HG03060 (cell line): ENCODE measurements around the gene ADAM12.
A peak's percentile ranks its signal among the peaks of the same experiment; 100 is the strongest.

Experiments
- ATAC-seq: cut with Tn5 transposase; IDR thresholded peaks from one replicate; pipeline ENCODE4 v1.9.1; 2021; ENCODE audit warnings: low read depth, moderate number of reproducible peaks; ENCODE audit not compliant: unreplicated experiment

The ADAM12 gene

DNA sequence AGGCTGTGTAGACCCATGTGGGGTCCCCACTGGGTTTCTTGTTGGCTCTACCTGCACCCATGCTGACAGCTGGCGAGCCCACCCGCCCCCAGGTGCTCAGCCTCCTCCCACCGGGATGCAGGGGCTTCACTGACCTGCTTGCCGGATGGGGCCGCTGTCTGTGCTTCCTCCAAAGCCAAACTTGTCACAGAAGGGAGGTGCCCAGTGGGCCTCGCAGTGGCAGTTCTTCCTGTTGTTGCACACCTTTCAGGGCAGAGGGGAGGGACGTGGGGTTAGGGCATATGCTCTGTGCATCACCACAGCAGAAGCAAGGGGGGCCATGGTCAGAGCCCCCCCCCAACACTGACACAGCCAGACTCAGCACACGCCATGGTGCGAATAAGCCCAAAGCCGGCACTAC is 345.4 kb downstream of the ADAM12 start:
- ATAC-seq = no peak

DNA sequence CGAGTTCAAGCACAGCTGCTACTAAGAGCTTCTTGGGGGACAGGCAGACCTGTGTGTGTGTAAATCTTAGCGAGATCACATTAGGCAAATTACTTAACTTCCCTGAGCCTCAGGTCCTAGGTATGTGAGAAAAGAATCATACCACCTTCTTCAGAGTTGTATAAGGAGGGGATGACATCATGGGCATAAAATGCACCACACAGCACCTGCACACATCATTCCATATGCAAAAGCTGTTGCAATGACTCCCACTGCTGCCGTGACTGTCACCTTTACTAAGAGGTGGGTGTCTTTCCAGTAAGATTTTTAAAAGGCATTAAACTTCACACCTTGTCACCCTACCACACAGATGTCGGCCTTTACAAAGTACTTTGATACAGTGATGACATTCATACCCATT is 345.9 kb downstream of the ADAM12 start:
- no peak for ATAC-seq

DNA sequence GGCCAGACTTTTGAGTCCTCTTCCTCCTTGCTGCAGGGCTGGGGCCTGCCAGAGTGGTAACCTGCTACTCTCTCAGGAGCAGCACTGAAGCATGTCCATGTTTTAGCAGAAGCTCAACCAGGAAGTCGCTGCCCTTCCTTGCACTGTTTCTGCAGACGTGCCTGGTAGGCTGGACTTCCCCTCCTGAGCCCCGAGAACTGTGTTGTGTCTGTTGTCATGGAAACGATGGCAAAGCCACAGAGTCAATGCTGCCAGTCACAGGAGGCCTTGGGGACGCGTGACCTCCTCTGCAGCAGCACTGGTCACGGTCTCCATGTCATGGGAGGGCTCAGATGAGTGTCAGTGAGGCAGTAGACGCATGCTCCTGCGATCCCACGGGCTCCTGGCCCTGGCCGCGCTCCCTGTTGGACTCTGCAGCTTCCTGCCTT is 346.5 kb downstream of the ADAM12 start:
- ATAC-seq = peak; percentile 99

DNA sequence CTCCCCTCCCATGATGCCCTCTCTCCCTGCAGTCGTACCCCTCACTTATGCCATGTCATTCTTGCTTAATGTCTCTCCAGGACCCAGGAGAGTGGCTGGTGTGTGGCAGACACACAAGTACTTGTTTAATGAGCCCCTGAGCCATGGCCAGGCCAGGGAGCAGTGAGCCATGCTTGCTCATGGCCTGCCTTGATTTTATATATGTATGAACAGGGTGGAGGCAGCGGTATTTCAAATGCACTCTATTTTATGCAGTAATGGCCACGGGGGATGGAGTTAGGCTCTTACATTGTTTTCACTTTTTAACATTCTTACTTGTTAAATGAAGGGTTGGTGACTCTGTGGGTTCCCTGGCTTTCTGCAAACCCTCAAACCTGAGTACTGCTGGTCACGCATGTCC is 347.2 kb downstream of the ADAM12 start:
- no peak for ATAC-seq

DNA sequence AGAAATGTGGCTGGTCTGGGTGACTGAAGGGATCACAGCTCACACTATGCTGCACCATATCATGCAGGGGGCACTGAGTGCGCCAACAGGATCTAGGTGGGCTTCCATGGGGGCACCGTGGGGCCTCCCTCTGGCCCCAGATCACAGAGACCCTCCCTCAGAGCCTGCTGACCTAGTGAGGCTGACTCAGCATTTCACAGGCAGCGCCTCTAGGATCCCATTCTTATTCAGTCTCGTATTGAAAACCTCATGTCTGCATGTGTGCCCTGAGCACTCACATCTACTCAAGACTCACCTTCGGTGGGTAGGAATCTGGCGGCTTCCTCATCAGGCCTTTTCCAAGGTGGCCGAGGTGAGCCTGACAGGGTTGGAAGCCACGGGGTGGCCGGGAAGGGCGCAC is 350.3 kb downstream of the ADAM12 start:
- ATAC-seq = no peak

DNA sequence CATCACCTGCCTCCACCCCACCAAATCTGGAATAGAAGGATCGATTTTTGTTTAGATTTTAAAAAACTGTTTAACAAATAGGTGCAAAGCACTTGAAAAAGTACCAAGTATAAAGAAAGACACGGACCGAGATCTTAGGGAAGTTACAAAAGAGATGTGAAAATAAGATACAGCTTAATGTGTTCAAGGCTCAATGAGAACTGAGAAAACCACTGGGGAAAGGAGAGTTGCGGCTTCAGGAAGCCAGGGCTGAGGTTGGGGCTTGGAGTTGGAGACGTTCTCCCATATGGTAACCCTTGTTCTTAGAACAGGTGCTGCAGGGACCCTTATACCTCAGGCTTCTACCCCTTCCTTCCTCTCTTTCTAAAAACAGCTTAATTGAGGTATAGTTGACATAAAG is 351.8 kb downstream of the ADAM12 start:
- no peak for ATAC-seq

DNA sequence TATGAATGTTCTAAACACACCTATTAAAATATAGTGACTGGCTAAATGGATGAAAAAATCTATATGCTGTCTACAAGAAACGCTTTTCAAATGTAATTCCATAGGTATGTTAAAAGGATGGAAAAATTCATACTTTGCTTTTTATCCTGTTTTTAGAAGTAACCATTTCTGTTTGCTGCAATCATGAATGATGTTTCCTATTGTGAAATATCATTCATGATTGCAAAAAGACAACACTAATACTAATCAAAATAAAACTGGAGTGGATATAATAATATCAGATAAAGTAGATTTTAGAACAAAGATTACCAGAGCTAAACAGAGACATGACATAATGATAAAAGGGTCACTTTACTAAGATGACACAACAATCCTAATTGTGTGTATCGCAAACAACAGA is 353.7 kb downstream of the ADAM12 start:
- no peak for ATAC-seq

DNA sequence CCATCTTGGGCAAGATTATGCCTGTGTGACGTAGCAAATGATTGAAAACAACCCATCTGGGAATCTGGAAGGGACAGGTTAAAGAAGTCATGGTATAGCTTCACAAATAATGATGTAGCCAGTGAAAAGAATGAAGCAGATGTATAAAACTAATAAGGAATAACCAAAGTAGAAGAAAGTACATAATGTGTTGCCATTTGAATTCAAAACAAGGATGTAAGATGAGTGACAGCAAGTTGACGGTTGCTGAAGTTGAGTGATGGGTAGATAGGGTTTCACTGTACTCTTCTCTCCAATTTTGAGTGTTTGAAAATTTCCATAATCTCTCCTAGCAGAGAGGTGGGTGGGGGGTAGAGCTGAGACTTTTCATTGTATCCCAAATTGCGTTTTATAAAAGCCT is 358.3 kb downstream of the ADAM12 start:
- ATAC-seq = no peak

DNA sequence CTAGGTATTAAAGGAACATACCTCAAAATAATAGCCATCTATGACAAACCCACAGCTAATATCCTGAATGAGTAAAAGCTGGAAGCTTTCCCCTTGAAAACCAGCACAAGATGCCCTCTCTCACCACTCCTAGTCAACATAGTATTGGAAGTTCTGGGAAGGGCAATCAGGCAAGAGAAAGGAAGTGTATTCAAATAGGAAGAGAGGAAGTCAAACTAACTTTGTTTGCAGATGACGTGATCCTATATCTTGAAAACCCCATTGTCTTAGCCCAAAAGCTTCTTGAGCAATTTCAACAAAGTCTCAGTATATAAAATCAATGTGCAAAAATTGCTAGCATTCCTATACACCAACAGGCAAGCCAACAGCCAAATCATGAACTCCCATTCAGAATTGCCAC is 360.6 kb downstream of the ADAM12 start:
- no peak for ATAC-seq

DNA sequence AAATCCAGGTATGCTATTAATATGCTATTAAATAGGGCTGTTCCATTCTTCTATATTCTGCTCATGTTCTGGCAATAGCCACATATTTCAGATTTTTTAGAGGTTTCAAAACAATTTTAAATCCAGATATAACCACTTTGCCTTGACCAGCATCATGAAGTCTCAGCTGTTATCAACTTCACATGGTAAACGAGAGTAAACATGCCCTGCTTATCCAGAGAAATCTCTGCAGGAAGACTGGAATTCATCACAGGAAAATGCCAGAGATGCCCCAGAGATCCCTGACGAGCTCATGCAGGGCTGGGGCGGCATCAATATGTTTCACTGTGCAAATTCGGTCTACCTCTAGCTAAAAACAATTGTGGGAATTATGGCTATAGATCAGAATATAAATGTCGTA is 365.4 kb downstream of the ADAM12 start:
- no peak for ATAC-seq

DNA sequence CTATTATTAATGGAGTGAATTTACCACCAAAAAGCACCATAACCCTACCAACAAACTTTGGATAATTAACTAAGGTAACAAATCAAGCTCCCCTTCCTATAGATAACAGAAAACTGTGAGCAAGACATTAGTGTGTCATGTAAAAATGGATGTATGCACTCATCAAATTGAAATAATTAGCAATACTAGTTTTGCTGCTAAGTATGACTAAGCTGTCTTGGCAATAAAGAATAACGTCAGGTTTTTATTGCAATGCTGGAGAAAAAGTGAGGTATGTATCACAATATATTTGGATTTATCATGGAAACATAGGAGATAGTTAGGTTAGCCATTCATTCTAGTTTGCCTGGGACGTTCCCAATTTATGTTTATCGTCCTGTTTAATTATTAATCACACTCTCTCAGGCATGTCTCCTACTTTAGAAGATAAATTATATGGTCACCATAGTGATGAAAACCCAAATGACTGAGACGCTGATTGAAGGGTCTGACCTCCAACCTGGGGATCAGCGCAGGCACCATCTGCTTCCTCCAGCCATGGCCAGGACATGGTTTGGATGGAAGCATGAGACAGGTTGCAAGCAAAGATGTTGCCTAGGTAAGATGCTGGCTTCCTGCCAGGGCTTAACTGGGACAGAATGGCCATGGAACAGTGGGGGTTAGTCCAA is 366.3 kb downstream of the ADAM12 start:
- no peak for ATAC-seq

DNA sequence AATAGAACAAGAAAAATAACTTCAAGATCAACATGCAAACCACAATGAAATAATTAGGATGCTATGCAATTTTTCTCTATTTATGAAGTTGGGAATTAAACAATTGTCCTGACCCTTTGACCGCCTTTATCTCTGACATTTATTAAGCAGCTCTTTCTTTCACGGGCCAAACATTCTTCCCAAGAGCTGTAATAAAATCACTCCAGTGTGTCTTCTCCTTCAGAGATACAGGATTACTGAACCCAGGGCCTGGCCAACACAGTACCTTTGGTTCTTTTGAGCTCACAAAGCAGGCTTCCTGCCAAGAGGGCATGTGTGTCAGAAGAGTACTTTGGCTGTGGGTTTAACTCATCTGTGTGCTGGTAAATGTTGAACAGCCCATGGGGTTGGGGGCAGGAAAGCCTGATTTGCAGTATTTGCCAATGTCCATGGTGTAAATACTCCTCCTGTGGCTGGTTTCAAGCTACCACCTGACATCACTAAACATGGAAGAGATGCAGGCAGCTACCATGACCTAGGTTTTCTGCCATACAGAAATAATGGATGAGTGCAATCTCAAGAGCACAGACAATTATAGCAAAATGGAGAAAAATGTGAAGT is 370.2 kb downstream of the ADAM12 start:
- no peak for ATAC-seq

DNA sequence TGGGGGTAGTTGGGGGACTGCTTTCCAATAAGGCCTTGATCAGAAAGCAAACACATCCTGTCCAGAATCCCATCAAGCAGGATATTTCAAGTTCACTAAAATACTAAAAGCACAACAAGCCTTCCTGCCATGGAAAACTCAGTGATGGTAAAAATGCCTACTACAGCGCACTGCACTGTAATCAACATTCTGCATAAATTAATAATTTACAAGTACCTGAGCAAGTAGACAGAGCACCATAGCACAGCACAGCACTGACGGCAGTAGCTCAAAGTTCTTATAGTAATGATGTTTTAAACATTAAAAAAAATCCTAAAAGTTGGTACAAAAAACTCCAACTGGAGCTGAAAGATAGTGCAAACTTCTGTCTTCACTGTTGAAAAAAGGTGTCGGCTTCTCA is 371.4 kb downstream of the ADAM12 start:
- ATAC-seq = no peak

DNA sequence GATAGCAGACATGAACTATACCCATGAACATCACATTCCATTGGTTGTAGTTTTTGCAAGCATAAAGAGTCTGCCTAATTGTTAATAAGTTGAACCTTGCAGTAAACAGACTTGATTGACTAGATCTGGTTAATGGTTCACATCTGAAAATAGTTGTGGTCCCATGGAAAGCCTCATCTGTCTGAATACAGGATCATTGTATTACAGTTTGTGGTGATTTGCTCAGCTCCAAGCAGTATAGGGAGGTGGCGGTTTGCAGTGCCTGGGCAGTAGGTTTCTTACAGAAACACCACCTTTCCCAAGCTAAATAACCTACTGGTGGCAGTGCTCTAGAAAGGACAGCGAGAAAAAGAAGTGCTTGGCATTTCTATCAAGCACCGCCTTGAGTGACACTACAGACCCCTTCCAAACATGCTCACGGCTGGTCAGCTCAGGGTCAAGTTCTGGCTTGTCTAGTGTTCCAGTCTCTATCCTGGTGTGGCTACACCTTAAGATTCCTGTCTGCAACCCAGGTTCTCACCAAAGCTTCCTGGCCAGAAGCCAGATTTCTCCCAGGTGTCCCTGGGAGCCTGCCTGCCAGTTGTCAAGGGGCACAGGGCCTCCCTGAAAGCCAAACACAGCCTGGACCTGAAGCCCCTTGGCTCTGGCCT is 372.0 kb downstream of the ADAM12 start:
- no peak for ATAC-seq

DNA sequence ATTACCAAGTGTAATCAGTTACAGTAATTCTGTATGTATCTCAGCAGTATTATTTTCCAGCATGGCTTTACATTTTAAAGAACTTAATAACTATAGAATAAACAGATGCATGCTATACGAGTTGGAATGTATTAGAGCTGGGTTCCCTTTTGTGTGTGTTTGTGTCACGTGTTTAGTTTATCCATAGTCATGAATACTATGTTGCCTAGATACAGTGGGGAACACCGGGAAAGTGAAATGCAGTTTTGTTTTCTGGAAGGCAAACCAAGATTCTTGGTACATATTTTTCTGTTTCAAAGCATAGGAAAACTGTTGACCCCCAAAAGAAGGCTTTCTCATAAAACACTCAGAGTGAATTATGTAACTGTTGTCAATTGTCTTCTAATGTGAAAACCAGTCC is 372.9 kb downstream of the ADAM12 start:
- ATAC-seq = no peak

DNA sequence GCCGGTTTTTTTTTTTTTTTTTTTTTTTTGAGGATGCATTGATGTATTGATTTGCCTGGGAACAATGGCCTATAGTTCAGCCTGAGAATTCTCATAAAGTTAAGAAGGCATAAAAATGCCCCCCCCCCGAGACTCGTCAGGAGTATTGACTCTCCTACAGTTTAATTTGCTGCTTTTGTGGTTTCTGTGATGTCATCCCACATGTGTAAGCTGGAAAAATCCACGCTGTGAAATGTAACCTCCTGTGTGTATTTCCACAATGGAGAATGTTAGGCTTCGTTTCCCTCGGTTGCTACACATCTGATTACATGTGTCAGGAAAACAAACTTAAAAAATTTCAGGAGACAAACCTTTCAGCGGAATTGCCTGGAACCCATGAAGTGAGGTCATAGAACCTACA is 374.0 kb downstream of the ADAM12 start:
- ATAC-seq = no peak

DNA sequence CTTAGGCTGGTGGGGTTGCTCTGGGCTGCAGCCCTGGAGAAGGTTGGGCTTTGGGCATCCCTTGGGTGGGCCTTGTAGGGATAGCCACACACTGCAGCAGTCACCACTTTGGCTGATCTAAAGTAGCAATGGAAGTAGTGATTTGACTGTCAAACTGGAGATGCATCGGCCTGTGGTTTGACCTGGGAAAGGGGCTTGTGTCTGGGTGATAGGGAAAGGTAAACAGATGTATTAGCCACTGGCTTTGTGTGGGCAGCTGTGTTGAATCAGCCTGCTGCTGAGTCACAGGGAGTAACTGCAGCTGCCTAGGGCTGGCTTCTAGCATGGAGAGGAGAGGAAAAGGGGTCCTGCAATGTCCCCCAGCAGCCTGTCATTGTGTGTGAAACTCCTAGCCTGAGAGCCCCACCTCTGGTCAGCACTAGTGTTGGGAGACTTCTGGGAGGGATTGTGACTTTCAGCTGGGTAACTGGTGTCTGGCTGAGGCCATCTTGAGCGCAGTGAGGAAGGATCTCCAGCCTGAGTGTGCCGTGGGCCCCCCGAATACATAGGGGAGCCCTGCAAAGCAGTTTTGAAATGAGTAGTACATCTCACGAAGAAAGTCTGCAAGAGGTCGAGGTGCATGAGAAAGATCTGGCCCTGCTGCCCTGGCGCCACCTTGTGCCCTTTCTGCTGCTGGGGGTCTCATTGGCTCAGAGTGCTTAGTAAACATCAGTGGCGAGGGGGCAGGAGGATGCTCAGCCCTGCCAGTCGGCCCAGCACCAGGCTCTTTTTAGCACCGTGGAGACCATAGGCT is 374.6 kb downstream of the ADAM12 start:
- peak; percentile 54 for ATAC-seq

DNA sequence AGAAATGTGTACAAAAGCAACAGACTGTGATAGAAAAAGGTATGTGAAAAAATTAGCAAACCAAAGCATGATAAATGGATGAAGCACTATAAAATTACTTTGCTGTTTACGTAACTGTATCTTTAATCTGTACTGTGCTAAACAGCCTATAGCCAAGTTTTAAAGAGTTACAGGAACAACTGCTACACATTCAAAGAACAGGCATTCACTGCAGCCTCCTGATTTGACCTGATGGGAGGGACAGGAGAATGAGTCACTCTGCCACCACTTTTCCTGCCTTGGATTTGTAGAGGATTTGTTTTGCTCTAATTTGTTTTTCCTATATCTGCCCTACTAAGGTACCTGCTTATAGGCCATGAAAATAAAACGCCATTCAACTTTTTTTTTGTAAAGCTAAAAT is 375.8 kb downstream of the ADAM12 start:
- no peak for ATAC-seq

DNA sequence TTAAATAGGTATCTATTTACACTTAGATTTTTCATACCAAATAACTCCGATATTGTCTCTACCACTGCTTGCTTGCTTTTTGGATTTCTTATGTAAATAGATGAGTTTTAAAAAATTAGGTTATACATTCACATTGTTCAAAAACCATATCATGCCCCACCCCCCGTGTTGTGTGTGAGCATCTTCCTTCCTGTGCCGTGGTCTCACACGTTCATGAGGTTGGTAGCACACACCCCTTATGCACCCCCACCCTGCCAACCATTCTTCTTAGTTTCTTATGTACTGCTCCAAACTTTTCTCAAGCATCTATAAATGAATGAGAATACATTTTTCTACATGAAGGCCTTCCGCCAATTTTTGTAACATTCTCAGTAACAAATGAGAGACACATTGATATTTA is 376.3 kb downstream of the ADAM12 start:
- no peak for ATAC-seq

DNA sequence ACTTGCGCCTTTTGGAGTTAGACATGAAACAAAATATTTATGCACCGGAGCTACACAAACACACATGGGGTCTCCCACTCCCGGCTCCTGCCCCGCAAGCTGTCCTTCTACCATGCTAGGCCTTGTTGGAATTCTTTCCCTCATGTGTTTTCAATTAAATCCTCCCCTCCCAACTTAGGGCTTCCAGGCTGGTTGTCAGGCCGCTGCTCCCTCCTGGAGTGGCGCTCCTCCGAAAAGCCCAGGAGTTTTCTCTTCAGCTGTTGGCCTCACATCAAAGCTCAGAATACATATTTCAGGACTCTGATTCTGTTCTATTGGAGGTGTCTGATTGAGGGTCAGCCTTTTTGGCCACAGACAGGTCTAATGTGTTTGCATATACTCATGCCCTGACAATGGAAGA is 378.6 kb downstream of the ADAM12 start:
- no peak for ATAC-seq

DNA sequence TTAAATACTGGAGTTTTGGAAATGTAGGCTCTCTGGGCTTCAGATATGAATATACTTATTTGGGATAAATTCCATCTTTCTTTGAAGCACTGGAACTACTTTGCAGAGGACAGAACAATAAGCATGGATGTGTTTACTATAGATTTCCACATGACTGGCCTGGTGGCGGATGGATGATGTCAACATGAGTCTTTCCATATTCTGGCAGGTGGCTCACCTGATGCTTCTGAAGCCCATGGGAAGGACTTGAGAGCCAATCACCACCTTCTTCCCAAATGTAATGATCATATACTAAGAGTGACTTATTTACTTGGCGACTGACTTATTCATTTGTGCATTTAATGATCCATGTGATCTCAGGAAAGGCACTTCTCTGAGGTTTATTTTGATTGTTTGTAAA is 381.4 kb downstream of the ADAM12 start:
- ATAC-seq = no peak
